GM19035 (cell line): Measurements from ENCODE around the gene PEX14.

Experiments used
- ATAC-seq: cut with Tn5 transposase; IDR thresholded peaks from one replicate; pipeline ENCODE4 v1.9.1; 2021; ENCODE audit not compliant: unreplicated experiment

The PEX14 gene

DNA sequence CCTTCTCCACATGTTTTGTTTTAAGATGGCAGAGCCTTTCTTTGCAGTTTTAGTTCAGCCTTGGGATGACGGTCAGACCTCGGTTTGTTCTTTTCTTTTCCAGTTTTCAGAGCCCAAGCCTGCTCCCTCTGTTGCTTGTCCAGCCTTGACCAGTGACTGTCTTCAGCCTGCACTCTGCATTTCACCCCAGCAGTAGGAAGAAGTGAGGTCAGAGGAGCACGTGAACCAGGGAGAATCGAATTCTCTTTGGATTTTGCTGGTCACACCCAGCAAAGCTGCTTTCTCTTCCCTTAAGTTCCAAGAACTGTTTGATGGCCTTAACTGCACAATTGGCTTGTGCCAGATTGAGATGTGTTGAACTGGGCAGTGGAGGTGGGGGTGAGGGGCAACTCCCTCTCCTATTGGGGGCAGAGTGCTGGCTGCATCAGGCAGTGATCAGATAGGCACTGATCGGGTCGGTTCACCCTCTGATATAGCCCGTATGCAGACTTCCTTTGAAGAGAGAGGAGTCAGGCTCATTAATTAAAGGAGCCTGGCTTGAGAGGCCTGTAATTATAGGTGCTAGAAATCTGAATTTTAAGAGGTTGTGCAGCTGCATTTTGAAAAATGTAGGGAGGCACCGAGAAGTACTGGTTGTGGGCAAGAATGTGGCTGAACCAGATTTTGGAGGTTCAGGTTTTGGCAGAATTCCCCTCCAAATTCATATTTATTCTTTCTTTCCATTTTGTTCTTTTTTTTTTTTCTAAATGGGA lies 42.4 kb downstream of the PEX14 start:
- no peak for ATAC-seq

DNA sequence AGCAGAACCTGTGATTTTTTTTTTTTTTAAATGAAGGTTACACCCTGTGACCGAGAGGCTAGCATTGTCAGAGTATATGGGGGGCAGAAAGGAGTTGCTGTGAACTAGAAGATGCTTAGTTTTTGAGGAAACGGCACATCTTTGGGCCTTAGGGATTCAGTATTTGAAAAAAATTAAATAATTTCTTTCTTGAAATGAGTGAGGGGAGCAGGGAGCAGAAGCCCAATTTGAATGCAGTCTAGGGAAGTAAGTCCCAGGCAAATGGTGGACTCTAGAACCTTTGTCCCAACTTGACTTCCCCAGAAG lies 42.9 kb downstream of the PEX14 start:
- ATAC-seq: no peak

DNA sequence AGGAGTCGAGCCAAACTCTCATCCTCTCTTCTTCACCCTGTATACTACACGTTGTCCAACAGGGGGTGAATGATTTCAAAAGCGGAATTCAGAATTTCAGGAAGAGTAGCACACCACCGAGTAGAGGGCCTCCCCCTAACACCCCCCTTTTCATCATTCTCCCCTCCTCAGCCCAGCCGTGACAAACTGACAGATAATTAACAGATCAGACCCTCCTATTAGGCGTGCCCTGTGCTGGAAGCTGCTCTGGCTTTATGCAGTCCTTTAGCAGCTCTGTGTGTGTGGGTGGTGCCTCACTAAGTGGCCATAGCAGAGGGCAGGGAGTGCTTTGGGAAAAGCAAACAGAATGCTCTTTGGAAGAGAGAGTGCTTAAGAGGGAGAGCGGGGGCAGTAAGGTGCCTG lies 44.3 kb downstream of the PEX14 start:
- no peak for ATAC-seq

DNA sequence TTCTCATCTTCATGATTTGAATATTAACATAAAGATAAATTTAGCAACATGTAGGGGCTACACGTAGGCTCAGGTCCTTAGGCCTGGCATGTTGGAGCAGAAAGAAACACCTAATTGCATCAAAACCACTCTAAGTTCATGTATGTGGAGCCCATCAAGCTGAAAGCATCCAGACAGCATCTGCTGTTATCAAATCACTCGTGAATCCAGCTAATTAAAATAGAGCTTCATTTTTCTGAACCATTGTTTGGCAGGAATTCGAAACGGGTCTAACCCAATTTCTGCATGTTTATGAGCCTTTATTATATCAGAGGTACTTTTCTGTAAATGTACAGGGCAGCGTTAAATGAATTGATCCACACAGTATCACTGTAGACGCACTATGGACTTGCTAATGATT lies 45.7 kb downstream of the PEX14 start:
- ATAC-seq: no peak

DNA sequence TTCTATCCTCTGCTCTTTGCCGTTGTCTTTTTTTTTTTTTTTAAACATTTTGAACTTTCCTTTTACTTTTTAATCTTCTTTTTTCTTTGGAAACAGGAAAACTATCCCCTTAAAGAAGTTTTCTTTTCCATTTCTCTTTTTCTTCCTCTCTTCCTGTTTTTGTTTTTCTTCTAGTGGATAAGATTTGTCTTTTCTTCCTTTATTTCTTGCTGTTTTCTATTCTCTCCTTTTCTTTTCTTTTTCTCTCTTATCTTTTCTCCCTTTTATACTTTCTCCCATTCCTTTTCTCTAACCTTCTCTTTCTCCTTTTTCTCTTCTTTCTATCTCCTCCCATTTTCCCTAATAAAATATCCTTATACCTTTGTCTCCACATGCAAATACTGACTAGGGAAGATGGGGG lies 46.2 kb downstream of the PEX14 start:
- ATAC-seq: no peak

DNA sequence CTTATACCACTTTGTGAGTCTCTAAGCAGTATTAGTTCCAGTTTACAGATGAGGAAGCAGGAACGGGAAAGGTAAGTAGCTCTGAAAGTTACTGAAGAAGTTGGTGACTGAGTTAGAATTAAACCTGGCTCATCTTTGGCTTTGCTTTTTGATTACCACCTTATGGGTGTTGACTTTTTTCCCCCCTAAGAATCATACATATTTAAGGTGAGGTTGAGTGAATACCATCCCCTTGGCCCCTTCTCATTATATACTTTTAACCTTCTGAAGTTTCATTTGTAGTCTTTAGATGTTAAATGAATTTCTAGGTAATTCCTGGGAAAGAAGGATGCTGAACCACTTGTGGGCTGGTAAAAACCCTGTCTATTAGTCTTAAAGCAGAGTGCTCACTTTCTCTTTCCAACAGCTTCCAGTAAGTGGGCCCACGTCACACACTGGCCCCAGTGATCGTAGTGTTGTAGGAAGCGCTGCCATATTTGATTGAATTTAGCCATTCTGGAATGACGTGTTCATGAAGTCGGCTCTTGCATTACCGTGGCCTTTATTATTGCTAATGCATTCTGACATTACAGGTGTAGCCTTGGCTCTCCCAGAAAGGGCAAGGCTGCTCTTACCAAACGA lies 46.9 kb downstream of the PEX14 start:
- ATAC-seq: no peak

DNA sequence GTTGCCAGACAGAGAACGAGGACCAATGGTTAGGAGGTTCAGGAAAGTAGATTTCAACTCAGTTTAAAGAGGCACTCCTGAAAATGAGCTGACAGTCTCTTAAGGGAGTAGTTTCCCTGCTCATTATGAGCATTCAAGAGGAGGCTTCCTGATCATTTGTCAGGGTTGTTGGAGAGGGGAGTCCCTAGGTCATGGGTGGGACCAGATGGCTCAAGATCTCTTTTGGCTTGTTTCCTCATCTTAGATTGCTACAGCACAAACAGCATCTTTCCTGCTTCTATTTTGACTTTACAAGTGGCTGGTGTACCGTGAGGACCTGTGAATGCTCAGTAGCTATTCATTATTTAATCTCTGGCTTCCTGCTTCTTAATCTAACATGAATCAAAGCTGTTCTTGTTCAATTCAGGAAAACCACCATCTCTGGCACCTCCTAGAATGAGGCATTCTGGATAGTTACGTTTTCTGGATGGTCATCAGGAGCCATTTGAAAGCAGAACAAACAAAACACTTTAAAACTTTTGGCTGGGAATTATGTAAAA lies 47.6 kb downstream of the PEX14 start:
- ATAC-seq: no peak

DNA sequence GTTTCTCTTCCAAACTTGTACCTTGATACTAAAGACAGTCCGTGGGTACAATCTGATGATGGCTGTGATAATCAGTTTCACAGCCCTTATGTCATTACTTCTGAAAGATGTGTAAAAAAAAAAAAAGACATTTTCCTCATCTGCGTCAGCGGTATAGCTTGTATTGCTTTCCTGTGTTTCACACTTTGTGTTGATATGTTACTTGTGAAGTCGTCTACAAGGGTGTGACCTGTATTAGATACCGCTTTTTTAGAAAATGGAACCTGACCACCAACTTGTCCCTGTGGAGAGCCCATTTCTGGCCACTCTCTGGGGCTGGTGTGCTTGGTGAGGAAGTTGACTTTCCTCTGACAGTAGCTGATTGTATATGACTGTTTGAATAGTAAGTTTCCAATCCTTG lies 50.5 kb downstream of the PEX14 start:
- ATAC-seq: no peak

DNA sequence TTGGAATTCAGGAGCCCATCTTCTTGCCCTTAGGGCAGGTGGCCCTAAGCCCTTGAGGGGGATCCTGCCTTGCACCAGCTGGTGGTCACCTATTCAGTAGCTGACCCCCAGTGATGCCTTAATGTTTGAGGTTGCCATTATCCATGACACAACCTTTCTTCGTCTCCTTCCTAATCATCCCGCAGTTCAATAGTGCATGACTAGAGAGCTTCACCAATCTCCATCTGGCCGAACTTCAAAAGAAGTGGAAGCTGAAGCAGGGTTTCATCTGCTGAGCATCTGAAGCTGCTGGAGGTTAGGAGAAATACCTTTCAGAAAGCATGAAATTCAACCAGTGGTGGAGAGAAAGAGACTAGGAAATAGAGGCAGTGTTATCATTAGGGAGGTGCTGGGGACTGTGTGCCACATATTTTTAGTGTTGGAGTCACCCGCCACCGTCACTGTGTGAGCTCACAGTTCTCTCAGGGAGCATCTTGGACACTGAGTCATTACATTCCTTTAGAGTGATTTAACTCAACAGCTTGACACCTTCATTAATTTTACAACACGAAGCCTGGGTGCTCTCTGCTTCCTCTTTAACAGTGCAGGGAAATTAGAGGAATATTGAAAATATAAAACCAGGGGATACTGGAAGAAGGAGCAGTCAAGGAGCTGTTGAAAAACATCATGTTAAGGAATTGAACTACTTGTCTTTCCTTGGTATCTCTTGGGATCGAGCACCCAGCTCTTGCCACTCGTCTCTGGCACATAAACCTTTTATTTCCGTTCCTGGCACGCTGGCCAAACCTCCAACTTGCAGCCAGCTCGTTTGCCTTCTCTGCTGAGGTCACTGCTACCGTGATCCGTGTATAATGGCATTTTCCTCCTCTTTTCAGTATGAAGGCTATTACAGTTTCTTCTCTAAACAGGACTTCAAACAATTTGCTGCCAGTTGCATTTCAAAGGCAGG lies 53.6 kb downstream of the PEX14 start:
- ATAC-seq: no peak

DNA sequence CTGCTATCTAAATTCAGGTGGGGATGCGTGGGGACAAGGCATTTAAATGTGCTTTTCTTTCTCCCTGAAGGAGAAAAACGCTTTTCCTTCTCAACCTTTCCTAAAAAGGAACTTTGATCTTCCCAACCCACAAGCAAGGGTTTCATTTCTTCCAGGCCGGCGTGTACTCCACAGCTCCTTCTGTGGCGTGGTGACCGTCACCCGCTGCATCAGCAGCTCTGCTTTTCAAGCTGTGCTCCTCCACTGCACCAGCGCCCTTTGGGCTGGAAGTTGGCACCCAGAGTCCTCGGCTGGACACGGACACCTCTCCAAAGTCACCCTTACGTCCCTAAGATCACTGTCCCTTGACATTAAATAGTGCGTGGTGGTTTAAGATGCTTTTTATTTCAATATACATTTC lies 54.3 kb downstream of the PEX14 start:
- no peak for ATAC-seq

DNA sequence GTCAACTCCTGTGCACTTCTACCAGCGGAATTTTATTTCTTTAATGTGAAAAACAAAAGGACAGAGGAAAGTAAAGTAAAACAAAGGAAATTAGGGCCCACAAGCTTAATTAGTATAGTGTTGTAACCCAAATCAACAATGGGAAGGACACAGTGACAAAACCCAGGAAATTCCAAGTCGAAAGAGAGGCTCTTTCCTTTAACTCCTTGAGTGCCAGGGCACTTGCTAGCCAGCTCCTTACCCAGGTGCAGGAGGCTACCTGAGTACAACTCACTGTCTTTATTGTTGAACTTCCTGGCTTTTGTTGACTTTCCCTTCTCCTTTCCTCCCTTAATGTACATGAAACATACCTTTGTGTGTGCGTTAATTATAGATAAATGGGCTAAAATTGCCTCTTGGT lies 55.0 kb downstream of the PEX14 start:
- ATAC-seq: no peak

DNA sequence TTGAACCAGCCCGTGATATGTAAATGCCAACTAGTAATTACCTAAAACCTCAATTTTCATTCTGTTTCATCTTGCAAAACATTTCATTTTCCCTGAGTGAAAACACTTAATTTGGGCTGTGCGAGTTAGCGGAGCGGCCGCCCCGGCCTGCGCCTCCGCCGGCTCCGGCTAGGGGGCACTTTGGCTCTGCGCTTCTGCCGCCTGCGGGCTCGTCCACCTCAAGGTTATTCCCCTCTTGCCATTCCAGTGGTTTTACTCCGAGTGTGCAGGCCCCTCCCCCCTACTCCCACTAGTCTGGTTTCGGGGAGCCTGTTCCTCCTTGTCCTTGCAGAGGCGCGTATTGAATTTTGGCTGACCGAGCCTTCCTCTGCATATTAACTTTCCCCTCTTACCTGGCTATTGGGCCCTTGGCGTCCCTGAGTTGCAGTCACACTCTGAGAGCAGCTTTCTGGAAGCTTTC lies 55.6 kb downstream of the PEX14 start:
- no peak for ATAC-seq

DNA sequence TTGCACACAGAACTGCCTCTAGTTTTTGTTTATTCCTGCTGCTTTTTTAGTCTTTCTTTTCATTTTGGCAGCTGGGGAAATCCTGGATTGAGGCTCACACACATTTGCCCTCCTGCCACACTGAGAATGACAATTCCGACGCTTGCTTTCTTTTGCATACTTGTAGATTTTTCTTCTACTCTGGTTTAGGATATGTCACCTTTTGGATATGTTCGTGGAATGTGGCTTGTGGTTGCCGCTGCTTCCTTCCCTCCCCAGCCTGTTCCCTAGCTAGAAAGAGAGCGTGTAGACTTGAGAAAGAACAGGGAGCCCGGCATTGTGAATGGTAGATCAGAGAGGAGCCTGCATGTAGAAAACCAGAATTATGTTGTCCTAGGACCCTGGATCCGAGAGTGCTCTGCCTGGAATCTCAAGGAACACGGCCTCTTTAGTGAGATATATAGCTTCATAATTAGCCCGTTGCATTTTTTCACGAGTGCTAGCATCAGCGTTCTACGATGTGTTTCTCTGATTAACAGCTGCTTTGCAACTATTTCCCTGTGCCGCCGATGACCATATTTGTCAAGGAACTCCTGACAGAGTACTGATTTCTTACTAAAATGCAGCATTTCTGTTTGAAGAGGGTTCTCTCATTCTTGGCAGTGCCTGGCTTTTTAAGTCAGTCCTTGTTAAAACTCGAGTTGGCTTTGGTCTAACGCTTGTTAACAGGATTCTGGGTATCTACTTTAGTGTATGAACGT lies 56.2 kb downstream of the PEX14 start:
- no peak for ATAC-seq

DNA sequence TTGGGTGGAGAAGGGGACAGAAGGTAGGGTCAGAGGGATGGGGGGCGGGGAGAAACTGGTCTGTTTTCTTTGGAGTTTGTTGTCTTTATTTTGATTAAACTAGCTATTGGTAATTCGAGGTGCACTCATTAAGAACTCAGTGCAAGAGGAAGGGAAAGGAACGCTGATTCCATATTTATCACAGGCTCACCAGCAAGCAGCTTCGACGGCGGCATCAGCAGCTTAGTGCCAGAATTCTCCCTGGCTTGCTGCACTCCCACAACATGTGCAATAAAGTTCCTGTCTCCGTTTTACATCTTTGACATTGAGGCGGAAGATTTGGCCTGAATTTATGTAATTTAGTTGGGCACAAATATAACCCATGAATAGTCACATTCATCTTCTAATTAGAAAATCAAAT lies 57.6 kb downstream of the PEX14 start:
- ATAC-seq: no peak

DNA sequence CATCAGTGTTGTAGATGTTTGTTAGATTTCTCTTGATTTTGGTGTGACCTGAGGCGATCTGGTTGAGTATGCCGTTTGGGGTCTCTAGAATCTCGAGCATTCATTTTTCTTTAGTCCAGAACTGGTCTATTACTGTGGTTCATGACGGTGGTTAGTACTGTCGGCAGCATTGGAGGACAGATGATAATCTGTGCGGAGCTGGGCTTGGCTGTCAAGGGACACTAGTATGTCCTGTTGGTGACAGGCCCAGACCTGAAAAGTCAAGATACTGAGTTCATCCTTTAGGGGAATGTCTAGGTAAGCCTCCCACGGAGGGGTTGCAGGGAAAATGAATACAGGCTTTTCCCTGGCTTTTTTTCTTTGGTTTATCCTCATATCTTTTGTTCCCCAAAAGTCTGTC lies 59.8 kb downstream of the PEX14 start:
- no peak for ATAC-seq

DNA sequence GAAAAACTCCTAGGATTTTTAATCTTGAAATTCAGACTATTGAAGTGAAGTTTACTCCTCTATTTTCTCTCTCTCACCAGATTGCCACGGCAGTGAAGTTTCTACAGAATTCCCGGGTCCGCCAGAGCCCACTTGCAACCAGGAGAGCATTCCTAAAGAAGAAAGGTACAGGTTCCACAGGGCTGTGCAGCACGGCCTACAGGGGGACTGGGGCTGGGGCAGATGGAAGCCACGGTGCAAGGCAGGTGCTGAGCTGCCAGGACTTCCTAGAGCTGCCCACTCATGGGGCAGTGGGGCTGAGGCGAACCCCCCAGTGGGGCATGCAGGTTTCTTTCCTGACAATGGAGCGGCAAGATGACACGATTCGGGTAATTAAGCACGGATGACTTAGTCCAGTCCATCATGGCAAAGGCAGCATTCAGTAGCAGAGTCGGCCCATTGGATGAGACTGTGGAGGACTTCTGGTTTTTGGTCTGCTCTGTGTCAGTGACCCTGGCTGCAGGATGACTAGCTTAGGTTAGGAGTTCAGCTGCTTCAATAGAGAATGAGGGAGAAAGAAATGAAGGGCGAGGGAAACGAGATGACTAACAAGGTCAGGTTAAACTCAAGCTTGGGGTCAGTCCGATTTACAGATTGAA lies 61.5 kb downstream of the PEX14 start:
- ATAC-seq: no peak

DNA sequence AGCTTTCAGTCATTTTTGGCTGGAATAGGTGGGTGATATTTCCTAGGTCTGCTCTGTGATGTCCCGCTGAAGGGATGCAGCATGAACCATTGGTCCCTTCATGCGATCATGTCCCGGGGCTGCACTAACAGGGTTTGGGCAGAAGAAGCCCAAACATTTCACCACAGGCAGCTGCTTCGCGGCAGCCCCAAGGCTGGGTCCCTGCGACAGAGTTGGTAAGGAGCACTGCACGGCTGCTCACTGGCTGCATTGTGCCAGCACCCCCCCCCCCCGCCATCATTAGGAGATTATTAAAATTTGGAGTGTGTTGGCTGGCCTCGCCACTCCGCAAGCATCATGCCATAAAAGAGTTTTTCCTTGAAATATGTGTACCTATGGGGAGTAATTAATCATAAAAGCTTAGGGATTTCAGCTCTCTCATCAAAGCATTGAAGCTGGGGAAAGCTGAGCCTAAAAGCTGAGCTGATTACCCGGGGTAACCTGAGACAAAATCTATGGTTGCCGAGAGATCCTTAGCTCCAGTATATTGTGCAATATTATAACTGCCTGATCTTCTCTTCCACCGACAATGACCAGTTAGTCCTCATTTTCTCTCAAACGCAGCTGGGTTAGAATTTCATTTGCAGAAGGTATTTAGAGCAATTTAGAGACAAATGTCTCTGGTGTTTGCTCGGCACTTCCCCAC lies 62.5 kb downstream of the PEX14 start:
- no peak for ATAC-seq

DNA sequence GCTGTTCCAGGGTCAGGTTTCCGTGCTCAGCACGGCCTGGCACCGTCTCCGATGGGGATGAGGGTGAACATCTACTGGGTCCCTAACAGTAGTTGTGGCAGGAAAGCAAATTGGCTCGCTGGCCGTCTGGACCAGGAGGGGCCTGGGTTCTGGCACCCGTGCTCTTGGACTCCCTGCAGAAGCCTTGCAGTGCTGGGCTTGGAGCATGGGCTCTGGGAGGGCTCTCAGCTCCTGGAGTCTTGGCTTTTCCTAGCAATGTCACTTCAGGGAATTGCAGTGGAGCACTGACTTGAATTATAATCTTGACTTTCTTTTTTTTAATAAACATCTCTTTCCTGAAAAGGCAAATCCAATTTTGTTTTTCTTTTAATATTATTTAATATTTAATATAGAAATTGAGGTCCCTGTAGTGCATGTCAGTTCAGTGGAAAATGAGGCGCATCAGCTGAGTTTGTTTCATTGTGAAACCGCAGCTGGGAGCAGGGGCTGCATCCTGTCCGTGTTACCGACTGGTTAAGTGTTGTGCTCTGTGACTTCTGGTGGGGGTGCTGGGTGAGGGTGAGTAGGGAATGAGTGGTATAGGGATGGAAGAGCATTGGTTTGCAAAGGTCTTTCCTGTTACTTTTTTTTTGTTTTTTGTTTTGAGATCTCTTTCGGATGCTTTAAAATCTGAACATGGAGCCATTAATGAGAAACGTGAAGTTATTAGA lies 64.1 kb downstream of the PEX14 start:
- ATAC-seq: no peak

DNA sequence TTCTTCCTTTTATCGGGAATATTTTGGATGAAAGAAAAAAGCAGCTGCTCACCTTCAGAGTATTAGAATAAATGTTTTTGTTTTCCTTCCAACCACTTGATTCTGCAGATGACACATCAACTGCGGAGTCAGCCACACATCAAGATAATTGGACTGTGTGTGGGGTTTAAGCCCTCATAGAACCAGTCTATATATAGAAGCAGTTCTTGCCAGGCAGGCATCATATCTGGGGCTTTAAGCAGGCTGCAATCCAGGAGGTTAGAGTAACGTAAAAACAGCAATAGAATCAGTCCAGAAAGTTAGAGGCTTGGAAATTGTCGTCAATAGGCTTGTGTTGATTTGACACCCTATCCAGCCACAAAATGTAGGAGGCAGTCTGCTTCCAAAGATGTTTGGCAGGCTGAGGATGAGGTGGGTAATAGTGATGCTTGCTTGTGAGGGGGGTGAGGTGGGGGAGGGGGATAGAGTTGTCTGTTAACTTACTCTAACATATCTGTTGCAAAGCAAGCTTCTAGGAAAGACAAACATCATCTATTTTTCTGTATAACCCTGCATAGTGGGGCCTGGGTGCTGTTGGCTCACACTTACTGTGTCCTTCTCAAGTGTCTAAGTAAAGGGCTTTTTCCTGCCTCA lies 64.8 kb downstream of the PEX14 start:
- no peak for ATAC-seq
